ENCODE data around the gene LYRM1.

LYRM1 gene

DNA sequence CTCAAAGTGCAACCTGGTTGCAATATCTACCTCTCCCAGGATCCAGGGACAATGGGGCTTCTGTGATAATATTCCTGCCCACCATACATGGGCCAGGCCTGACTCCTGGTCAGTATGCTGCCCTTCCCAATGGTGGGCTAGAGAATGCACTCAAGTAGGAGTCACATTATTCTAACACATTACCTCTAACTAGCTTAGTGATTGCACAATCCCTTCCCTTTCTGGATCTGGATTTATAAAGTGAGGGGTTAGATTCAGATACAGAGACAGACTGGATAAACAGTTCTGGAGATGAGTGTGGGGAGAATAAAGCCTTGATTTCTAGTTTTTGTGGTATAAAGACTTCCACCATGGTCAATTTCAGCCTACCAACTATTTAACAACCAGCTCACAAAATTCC is 33.0 kb downstream of the LYRM1 start:
- Histone ChIP-seq H3K27ac (ENCODE audit: low read depth, low read length) (no peak overlapping the region), H3K9me2 (replicated peaks; ENCODE audit: control insufficient read depth, low read length) (no peaks in the 10 kb centered on the region), H3K27me3 (ENCODE audit: control insufficient read depth, low read length) (peaks cover 4% of the 10 kb centered on the region; the same call in 1 of the 2 replicates), H3K79me2 (ENCODE audit: control insufficient read depth, low read length) (no peaks in the 10 kb centered on the region), H3K36me3 (ENCODE audit: control insufficient read depth, low read length) (no peaks in the 10 kb centered on the region), H3K4me1 (ENCODE audit: control insufficient read depth, low read length) (no peaks in the 10 kb centered on the region), H4K20me1 (ENCODE audit: control insufficient read depth, insufficient read depth, low read depth, low read length) (no peaks in the 10 kb centered on the region), H3K4me3 (ENCODE audit: low read length) (no peak overlapping the region), H3K4me2 (ENCODE audit: low read length) (no peak overlapping the region), H3K9me3 (ENCODE audit: control insufficient read depth, insufficient read depth, low read length) (no peaks in the 10 kb centered on the region), H3F3A (ENCODE audit: control insufficient read depth, insufficient read depth) (no peaks in the 10 kb centered on the region)
- no peak for TF ChIP-seq EZH2phosphoT487 (IDR thresholded peaks at IDR 0.05; ENCODE audit: borderline replicate concordance, low read length)
- TF ChIP-seq, protein P1, sequence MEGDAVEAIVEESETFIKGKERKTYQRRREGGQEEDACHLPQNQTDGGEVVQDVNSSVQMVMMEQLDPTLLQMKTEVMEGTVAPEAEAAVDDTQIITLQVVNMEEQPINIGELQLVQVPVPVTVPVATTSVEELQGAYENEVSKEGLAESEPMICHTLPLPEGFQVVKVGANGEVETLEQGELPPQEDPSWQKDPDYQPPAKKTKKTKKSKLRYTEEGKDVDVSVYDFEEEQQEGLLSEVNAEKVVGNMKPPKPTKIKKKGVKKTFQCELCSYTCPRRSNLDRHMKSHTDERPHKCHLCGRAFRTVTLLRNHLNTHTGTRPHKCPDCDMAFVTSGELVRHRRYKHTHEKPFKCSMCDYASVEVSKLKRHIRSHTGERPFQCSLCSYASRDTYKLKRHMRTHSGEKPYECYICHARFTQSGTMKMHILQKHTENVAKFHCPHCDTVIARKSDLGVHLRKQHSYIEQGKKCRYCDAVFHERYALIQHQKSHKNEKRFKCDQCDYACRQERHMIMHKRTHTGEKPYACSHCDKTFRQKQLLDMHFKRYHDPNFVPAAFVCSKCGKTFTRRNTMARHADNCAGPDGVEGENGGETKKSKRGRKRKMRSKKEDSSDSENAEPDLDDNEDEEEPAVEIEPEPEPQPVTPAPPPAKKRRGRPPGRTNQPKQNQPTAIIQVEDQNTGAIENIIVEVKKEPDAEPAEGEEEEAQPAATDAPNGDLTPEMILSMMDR (IDR thresholded peaks at IDR 0.05; ENCODE audit: low read depth, low read length, poor library complexity, severe bottlenecking) = no peak

DNA sequence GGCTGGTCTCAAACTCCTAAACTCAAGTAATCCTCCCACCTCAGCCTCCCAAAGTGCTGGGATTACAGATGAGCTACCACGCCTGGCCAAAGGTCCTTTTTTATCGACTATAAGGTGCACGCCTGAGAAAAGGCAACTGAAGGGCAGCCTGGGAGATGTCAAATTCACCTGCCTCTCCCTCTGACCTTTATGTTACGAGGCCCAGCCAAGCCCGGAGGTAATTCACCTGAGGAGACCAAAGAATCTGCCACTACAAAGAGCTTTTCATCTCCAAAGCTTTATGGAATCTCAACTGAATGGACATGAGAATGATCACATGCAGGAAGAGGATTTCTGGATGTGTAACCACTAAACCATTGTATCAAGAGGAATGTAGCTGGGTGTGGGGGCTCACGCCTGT is 37.2 kb downstream of the LYRM1 start:
- Histone ChIP-seq H3K4me3 (ENCODE audit: low read length) (no peak overlapping the region), H3F3A (ENCODE audit: control insufficient read depth, insufficient read depth) (no peaks in the 10 kb centered on the region), H3K4me1 (ENCODE audit: control insufficient read depth, low read length) (no peaks in the 10 kb centered on the region), H4K20me1 (ENCODE audit: control insufficient read depth, insufficient read depth, low read depth, low read length) (no peaks in the 10 kb centered on the region), H3K79me2 (ENCODE audit: control insufficient read depth, low read length) (no peaks in the 10 kb centered on the region), H3K4me2 (ENCODE audit: low read length) (no peak overlapping the region), H3K9me3 (ENCODE audit: control insufficient read depth, insufficient read depth, low read length) (no peaks in the 10 kb centered on the region), H3K9me2 (replicated peaks; ENCODE audit: control insufficient read depth, low read length) (no peaks in the 10 kb centered on the region), H3K27me3 (ENCODE audit: control insufficient read depth, low read length) (peaks cover 4% of the 10 kb centered on the region; the same call in 1 of the 2 replicates), H3K27ac (ENCODE audit: low read depth, low read length) (no peak overlapping the region), H3K36me3 (ENCODE audit: control insufficient read depth, low read length) (no peaks in the 10 kb centered on the region)
- TF ChIP-seq EZH2phosphoT487 (IDR thresholded peaks at IDR 0.05; ENCODE audit: borderline replicate concordance, low read length) = no peak
- TF ChIP-seq, protein P1 (IDR thresholded peaks at IDR 0.05; ENCODE audit: low read depth, low read length, poor library complexity, severe bottlenecking) = no peak

DNA sequence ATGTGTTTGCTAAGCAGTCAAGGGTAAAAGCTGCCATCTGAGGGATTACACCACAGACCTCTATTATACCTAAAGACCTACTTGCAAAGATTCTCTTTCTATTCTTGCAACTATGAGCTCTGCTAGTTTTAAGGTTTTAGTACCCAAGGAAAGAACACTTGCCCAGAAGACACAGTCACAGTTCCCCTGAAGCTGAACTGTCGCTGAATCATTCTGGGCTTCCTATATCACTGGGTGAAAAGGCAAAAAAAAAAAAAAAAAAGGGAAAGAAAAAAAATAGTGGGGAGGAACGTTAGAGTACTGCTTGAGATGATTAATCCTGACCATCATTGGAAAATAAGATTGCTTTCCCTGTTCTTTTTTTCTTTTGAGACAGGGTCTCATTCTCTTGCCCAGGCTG is 37.9 kb downstream of the LYRM1 start:
- no peaks in the 10 kb centered on the region for H3F3A ChIP-seq (ENCODE audit: control insufficient read depth, insufficient read depth)
- H3K36me3 ChIP-seq (ENCODE audit: control insufficient read depth, low read length) = no peaks in the 10 kb centered on the region
- H3K4me1 ChIP-seq (ENCODE audit: control insufficient read depth, low read length) = no peaks in the 10 kb centered on the region
- peaks cover 4% of the 10 kb centered on the region; the same call in 1 of the 2 replicates for H3K27me3 ChIP-seq (ENCODE audit: control insufficient read depth, low read length)
- H3K9me3 ChIP-seq (ENCODE audit: control insufficient read depth, insufficient read depth, low read length) = no peaks in the 10 kb centered on the region
- H3K79me2 ChIP-seq (ENCODE audit: control insufficient read depth, low read length) = no peaks in the 10 kb centered on the region
- H3K27ac ChIP-seq (ENCODE audit: low read depth, low read length) = no peak overlapping the region
- no peaks in the 10 kb centered on the region for H3K9me2 ChIP-seq (replicated peaks; ENCODE audit: control insufficient read depth, low read length)
- TF ChIP-seq EZH2phosphoT487 (IDR thresholded peaks at IDR 0.05; ENCODE audit: borderline replicate concordance, low read length) = no peak
- TF ChIP-seq, protein P1 (IDR thresholded peaks at IDR 0.05; ENCODE audit: low read depth, low read length, poor library complexity, severe bottlenecking) = no peak
- H3K4me2 ChIP-seq (ENCODE audit: low read length) = no peak overlapping the region
- H4K20me1 ChIP-seq (ENCODE audit: control insufficient read depth, insufficient read depth, low read depth, low read length) = no peaks in the 10 kb centered on the region
- H3K4me3 ChIP-seq (ENCODE audit: low read length) = no peak overlapping the region
